Fibroblast of lung (primary cell): ENCODE results near the gene STX8. TPM values are rescaled to one million over a fixed set of nuclear protein-coding genes. Genes with fewer than 3 reads are reported as not detected.
A peak's percentile ranks its signal among the peaks of the same experiment; 100 is the strongest.

Experiments
- DNase-seq, 2 donors: peaks; one replicate each; pipeline versions ENCODE4 v3.0.0 to v3.0.0-alpha.2; 2010; ENCODE audit warnings: low read depth in 2 of 2
- H2AFZ ChIP-seq: 2 replicates; pipeline ENCODE4 v1.5.1; 2012; ENCODE audit warnings: low read length, control low read depth, inconsistent platforms
- H3K27ac ChIP-seq: 2 replicates; pipeline ENCODE4 v1.5.1; 2011; ENCODE audit warnings: low read length, control low read depth; ENCODE audit not compliant: insufficient read depth
- H3K27me3 ChIP-seq: 2 replicates; pipeline ENCODE4 v1.5.1; 2011; ENCODE audit warnings: mild to moderate bottlenecking, low read length; ENCODE audit not compliant: control insufficient read depth, insufficient read depth
- H3K36me3 ChIP-seq: 2 replicates; pipeline ENCODE4 v1.5.1; 2011; ENCODE audit warnings: low read length; ENCODE audit not compliant: control insufficient read depth, insufficient read depth
- H3K4me1 ChIP-seq: 2 replicates; pipeline ENCODE4 v1.5.1; 2011; ENCODE audit warnings: low read length; ENCODE audit not compliant: control insufficient read depth, insufficient read depth; ENCODE audit errors: extremely low read depth
- H3K4me2 ChIP-seq: 2 replicates; pipeline ENCODE4 v1.5.1; 2011; ENCODE audit warnings: low read length, control low read depth; ENCODE audit not compliant: insufficient read depth; ENCODE audit errors: extremely low read depth
- H3K4me3 ChIP-seq, 4 experiments: fragments of 200-600 bp in 1 of 4; sonication (generic) in 1 of 4; replicated peaks in 1 of 4; 2 replicates each; pipeline ENCODE4 v1.5.1; 2011 to 2016; ENCODE audit warnings: low read length in 4 of 4, low read depth in 3 of 4, mild to moderate bottlenecking in 3 of 4, control low read depth in 2 of 4, inconsistent platforms in 1 of 4, mixed read lengths in 1 of 4; ENCODE audit not compliant: insufficient read depth in 1 of 4; ENCODE audit errors: control extremely low read depth in 1 of 4
- H3K79me2 ChIP-seq: 2 replicates; pipeline ENCODE4 v1.5.1; 2012; ENCODE audit warnings: mild to moderate bottlenecking, low read length, inconsistent platforms; ENCODE audit not compliant: control insufficient read depth, insufficient read depth
- H3K9ac ChIP-seq: 2 replicates; pipeline ENCODE4 v1.5.1; 2011; ENCODE audit warnings: mild to moderate bottlenecking, low read length, control low read depth; ENCODE audit not compliant: insufficient read depth
- H3K9me3 ChIP-seq: 2 replicates; pipeline ENCODE4 v1.5.1; 2012; ENCODE audit warnings: low read depth, low read length; ENCODE audit not compliant: control insufficient read depth, insufficient read depth
- H4K20me1 ChIP-seq: 2 replicates; pipeline ENCODE4 v1.5.1; 2011; ENCODE audit warnings: low read length; ENCODE audit not compliant: control insufficient read depth, insufficient read depth; ENCODE audit errors: extremely low read depth
- CTCF ChIP-seq, 2 donors: IDR thresholded peaks in 1 of 2; conservative IDR thresholded peaks in 1 of 2; 1 replicate in 1 of 2; 2 replicates in 1 of 2; pipeline ENCODE4 v1.5.1; 2011 to 2012; ENCODE audit warnings: low read length in 2 of 2, control low read depth in 1 of 2, inconsistent platforms in 1 of 2, low read depth in 1 of 2, mild to moderate bottlenecking in 1 of 2
- EZH2 ChIP-seq: IDR thresholded peaks from 2 replicates; pipeline ENCODE4 v1.5.1; 2012; ENCODE audit warnings: low read length, control low read depth, mild to moderate bottlenecking; ENCODE audit errors: missing control alignments
- polyA plus RNA-seq, 2 donors: library from polyadenylated mRNA; depleted of rRNA in 1 of 2; stranded (reverse) in 1 of 2; unstranded in 1 of 2; fragments of >200 nt; gene quantifications; 2 replicates each; pipeline ENCODE4 v1.2.1, GENCODE V29; 2011 to 2012; ENCODE audit warnings: missing spikeins in 1 of 2
- total RNA-seq: library from RNA; depleted of rRNA; stranded (reverse); fragments of >200 nt; gene quantifications from 2 replicates; pipeline ENCODE4 v1.2.1, GENCODE V29; 2014

Gene STX8
- total and polyA plus RNA-seq, 2 donors (not counting 1 experiment from before 2014, with no cell fraction given), result 84.7 to 128 TPM

- Histone ChIP-seq H3K27me3 (no peaks in the 10 kb centered on the region), H4K20me1 (no peaks in the 10 kb centered on the region), H3K4me1 (no peaks in the 10 kb centered on the region), H3K9ac (no peak overlapping the region), H3K36me3 (no peaks in the 10 kb centered on the region), H3K9me3 (no peaks in the 10 kb centered on the region), H3K4me3 (no peak overlapping the region), H3K79me2 (no peaks in the 10 kb centered on the region), H3K27ac (no peak overlapping the region), H3K4me2 (no peak overlapping the region), H2AFZ (no peak overlapping the region)
- no peak for DNase-seq
- TF ChIP-seq EZH2 (no peak), CTCF (conservative IDR thresholded peaks at IDR 0.05 in 1 of 2, IDR thresholded peaks at IDR 0.05 in 1 of 2; ENCODE audit: low read depth in 1 of 2, low read length in 2 of 2) (no peak)
Measured at GRCh38 chr17:9383826-9384225, 191.8 kb downstream of the STX8 start.

- Histone ChIP-seq H3K4me2 (no peak overlapping the region), H3K9me3 (no peaks in the 10 kb centered on the region), H3K4me3 (no peak overlapping the region), H4K20me1 (no peaks in the 10 kb centered on the region), H3K27me3 (no peaks in the 10 kb centered on the region), H3K27ac (no peak overlapping the region), H3K79me2 (no peaks in the 10 kb centered on the region), H3K36me3 (no peaks in the 10 kb centered on the region), H3K9ac (no peak overlapping the region), H3K4me1 (no peaks in the 10 kb centered on the region), H2AFZ (no peak overlapping the region)
- DNase-seq, result no peak
- no peak for TF ChIP-seq CTCF (conservative IDR thresholded peaks at IDR 0.05 in 1 of 2, IDR thresholded peaks at IDR 0.05 in 1 of 2; ENCODE audit: low read depth in 1 of 2, low read length in 2 of 2)
Measured at GRCh38 chr17:9382626-9383025, 193.0 kb downstream of the STX8 start.

GRCh38 chr17:9381068-9381467, 194.6 kb downstream of the STX8 start:
- H3K4me2 ChIP-seq, result no peak overlapping the region

More at GRCh38 chr17:9381068-9381467, 194.6 kb downstream of the STX8 start:
- no peaks in the 10 kb centered on the region for H3K36me3 ChIP-seq
- H3K4me1 ChIP-seq, result no peaks in the 10 kb centered on the region
- H3K9ac ChIP-seq, result no peak overlapping the region
- no peaks in the 10 kb centered on the region for H4K20me1 ChIP-seq
- peak in 1 of 2 donors; percentile 26 for DNase-seq
- no peaks in the 10 kb centered on the region for H3K27me3 ChIP-seq
- TF ChIP-seq CTCF (conservative IDR thresholded peaks at IDR 0.05 in 1 of 2, IDR thresholded peaks at IDR 0.05 in 1 of 2; ENCODE audit: low read depth in 1 of 2, low read length in 2 of 2) (no peak), EZH2 (no peak)
- H2AFZ ChIP-seq, result no peak overlapping the region
- H3K4me3 ChIP-seq, result no peak overlapping the region
- no peak overlapping the region for H3K27ac ChIP-seq
- no peaks in the 10 kb centered on the region for H3K79me2 ChIP-seq
- no peaks in the 10 kb centered on the region for H3K9me3 ChIP-seq
